ENCODE results near the gene ZNF804B. TPM values are rescaled to one million over a fixed set of nuclear protein-coding genes. Genes with fewer than 3 reads are reported as not detected.

The ZNF804B gene
- not detected in 2 replicates for total RNA-seq (2014; rRNA removed; shearing (Covaris generic))
- polyA plus RNA-seq (2014; cell fraction: nucleus; rRNA removed), result not detected in 2 replicates

- DNase-seq (ENCODE audit: extremely low read depth, low read depth), result no peak
Observed at GRCh38 chr7:88759230-88760135, at the start of gene ZNF804B. TSS of gene ZNF804B (plus strand) at chr7:88759700. CDS start at chr7:88759977, 277 bp downstream.

GRCh38 chr7:88735920-88736319 is 23.6 kb upstream of the ZNF804B start:
- no peak for DNase-seq (ENCODE audit: extremely low read depth, low read depth)

DNA sequence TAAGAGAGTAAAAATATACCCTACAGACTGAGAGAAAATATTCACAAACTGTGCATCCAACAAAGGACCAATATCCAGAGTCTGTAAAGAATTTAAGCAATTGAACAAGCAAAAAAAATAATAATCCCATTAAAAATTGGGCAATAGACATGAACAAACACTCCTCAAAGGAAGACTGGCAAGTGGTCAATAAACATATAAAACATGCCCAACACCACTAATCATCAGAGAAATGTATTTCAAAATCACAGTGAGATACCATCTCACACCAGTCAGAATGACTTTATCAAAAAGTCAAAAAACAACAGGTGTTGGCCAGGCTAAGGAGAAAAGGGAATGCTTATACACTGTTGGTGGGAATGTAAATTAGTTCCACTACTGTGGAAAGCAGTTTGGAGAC is 21.9 kb upstream of the ZNF804B start:
- no peak for DNase-seq (ENCODE audit: extremely low read depth, low read depth)

GRCh38 chr7:88746126-88746525 is 13.4 kb upstream of the ZNF804B start:
- DNase-seq (ENCODE audit: extremely low read depth, low read depth), result no peak

- no peak for DNase-seq (ENCODE audit: extremely low read depth, low read depth)
Observed at GRCh38 chr7:88756802-88757201, 2.7 kb upstream of the ZNF804B start.

GRCh38 chr7:88757371-88757770 is 2.1 kb upstream of the ZNF804B start:
- no peak for DNase-seq (ENCODE audit: extremely low read depth, low read depth)

GRCh38 chr7:88758381-88759229 is 895 bp upstream of the ZNF804B start:
- DNase-seq (ENCODE audit: extremely low read depth, low read depth), result peak; percentile 15

GRCh38 chr7:88760136-88760515 is 626 bp downstream of the ZNF804B start:
- DNase-seq (ENCODE audit: extremely low read depth, low read depth), result no peak

- no peak for DNase-seq (ENCODE audit: extremely low read depth, low read depth)
Observed at GRCh38 chr7:88761779-88762178, 2.3 kb downstream of the ZNF804B start.

- DNase-seq (ENCODE audit: extremely low read depth, low read depth), result no peak
Observed at GRCh38 chr7:88771417-88771816, 11.9 kb downstream of the ZNF804B start.

GRCh38 chr7:88772776-88773175 is 13.3 kb downstream of the ZNF804B start:
- DNase-seq (ENCODE audit: extremely low read depth, low read depth), result no peak

- DNase-seq (ENCODE audit: extremely low read depth, low read depth), result no peak
Observed at GRCh38 chr7:88775838-88776237, 16.3 kb downstream of the ZNF804B start.

DNA sequence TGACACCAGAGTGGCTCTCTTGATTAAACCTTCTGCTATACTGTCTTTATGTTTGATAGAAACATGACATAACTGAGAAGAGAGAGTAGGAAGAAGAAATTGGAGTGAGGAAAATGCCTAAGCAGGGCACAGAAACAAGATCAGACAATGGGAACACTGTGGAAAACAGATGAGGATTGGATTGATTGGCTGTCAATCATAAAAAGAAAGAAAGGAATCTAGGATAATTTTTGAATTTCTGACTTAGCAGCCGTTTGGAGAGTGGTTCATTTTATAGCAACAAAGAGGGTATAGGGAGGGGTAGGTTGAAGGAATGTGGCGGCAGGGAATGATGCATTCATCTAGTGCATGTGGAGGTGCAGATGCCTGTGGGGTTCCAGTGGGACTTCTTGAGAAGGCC is 28.3 kb downstream of the ZNF804B start:
- DNase-seq (ENCODE audit: extremely low read depth, low read depth), result no peak

DNA sequence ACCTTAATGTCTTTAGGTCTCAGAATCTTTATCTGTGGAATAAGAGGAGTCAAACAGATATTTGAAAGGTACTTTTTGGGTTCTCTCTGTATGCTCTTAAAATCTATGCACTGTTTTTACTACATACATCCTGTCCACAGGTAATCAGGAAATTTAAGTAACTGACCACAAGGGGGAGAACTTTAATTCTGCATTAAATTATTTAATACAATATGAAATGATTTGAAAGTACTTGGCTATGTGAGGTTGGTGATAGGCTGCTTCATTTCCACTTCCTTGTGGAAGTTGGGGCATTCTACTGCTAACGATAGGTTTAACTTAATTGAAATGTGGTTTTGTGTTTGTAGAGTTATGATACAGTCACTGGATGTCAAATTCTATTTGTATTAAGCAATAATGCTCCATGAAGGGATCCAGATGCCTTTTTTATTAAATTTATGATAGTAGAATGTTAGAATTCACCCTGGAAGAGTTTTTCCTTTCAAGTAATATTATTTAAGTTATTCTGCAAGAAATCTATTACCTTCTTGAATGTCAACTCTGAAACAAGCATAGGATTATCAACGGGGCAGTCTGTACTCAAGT is 30.1 kb downstream of the ZNF804B start:
- DNase-seq (ENCODE audit: extremely low read depth, low read depth), result peak; percentile 28

- no peak for DNase-seq (ENCODE audit: extremely low read depth, low read depth)
Observed at GRCh38 chr7:88791891-88792290, 32.4 kb downstream of the ZNF804B start.

DNA sequence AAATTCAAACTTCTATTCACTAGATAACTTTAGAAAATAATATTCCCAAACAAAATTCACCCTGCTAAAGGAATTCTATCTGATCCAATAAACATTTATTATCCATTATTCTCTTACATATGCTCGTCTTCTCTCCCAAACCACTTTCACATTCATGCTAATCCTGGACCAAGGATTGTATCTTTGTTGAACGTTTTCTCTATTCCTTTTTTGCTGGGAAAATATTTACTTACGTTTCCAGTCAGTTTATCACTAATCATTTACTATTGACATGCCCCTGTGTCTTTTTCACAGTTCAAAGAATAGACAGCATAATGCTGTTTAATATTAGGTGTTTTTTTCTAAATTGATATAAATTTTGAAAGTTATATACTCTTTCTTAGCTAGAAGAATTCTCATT is 32.9 kb downstream of the ZNF804B start:
- DNase-seq (ENCODE audit: extremely low read depth, low read depth), result no peak

- DNase-seq (ENCODE audit: extremely low read depth, low read depth), result no peak
Observed at GRCh38 chr7:88795553-88795952, 36.1 kb downstream of the ZNF804B start, which contains the start of gene TEX47. TSS of gene TEX47 (minus strand) at chr7:88795737. CDS start at chr7:88794942, 795 bp downstream.

DNA sequence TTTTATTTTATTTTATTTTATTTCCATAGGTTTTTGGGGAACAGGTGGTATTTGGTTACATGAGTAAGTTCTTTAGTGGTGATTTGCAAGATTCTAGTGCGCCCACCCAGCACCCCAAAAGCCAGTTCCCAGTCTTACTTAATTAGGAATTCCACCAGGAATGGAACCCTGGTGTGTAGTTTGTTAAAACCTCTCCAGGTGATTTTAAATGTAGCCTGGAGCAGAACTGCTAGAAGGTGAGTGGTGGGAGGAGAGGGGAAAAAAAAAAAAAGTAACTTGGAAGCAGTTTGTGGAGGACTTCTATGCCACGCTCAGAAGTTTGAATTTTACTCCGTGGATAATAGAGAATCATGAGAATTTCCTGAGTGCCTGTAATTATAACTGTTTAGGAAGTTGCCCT is 41.5 kb downstream of the ZNF804B start:
- DNase-seq (ENCODE audit: extremely low read depth, low read depth), result no peak

- no peak for DNase-seq (ENCODE audit: extremely low read depth, low read depth)
Observed at GRCh38 chr7:88806280-88807037, 47.0 kb downstream of the ZNF804B start.

- DNase-seq (ENCODE audit: extremely low read depth, low read depth), result no peak
Observed at GRCh38 chr7:88818552-88818951, 59.1 kb downstream of the ZNF804B start.

All from NCI-H460 (cell line).